ENCODE measurements around the gene HRH3.

The HRH3 gene

GRCh38 chr20:62197311-62197710 lies 22.8 kb downstream of the HRH3 start:
- no peak for DNase-seq

DNA sequence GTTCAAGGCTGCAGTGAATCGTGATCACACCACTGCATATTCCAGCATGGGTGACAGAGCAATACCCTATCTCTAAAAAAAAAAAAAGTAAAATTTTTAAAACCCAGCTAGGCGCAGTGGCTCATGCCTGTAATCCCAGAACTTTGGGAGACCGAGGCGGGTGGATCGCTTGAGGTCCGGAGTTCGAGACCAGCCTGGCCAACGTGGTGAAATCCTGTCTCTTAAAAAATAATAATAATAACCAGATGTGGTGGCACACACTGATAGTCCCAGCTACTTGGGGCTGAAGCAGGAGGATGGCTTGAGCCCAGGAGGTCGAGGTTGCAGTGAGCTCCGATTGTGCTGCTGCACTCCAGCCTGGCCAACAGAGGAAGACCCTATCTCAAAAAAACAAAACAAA lies 23.8 kb downstream of the HRH3 start:
- no peak for DNase-seq

GRCh38 chr20:62195736-62196135 lies 24.3 kb downstream of the HRH3 start:
- DNase-seq, result no peak

GRCh38 chr20:62195075-62195405 lies 25.0 kb downstream of the HRH3 start:
- DNase-seq, result no peak

DNA sequence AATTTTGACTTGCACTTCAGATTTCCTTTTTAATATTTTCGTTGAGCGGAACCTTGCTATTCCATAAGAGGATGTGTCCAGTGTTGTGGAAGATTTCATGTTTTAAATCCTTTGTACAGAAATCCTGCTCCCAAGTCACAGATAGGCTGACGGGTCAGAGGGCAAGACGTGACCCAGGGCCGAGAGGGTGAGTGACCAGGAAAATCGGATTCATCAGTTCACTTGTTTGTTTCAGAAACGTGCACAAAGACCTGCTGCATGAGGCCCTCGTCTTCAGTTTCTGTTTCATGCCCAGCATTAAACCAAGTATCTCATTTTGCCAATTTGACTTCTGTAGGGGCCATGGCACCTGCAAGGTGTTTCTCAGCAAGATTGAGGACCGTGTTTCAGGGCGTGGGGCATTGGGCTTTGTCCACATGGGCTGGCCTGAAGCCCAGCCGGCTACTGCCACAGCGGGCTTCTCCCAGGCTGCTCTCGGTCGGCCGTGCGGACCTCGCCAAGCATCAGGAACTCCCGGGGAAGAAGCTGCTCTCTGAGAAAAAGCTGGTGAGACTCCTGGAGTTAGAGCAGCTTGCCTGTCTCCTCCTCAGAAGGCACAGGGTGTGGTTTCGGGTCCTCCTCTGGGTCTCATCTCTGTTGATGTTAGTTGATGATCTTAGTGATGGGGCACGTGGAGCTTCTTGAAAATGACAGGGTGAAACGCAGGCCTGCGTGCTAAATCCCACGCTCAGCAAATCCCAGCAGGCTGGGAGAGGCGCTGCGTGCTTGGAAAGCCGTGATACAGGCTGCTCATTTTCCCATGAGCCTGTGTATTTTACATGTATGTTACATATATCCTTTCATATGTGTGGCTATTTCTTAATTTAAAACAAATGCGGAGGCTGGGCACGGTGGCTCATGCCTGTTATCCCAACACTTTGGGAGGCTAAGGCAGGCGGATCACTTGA lies 26.7 kb downstream of the HRH3 start:
- DNase-seq, result no peak

GRCh38 chr20:62192635-62193034 lies 27.4 kb downstream of the HRH3 start:
- no peak for DNase-seq

DNA sequence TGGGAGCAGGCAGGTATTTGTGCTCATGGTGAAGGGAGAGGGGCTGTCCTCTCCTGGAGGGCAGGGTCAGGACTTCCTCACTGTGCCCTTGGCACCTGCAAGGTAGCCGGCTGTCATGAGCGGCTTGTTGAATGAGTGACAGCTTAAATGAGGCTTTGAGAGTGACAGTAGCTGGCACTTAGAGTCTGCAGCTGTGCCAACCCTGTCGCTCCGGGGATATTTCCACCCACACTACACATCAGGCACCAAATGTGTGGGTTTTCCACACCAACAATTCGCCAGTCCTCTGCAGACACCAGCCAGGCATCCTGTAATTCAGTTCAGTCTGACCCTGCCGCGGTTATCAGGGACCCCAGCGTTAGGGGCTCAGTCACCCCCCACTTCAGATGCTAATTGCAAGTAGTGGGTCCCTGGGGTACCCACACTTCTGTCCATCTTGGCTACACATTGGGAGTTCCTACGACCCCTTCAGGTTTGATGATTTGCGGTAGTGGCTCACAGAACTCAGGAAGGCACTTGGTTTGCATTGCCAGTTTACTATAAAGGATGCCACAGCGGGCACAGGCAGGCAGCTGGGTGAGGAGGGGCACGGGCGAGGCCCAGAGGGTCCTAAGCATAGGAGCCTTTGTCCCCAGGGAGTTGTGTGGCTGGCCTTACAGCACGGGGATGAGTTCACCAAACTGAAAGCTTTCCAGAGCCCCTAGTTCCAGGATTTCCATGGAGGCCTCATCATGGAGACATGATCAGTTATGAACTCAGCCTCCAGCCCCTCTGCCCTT lies 28.1 kb downstream of the HRH3 start:
- DNase-seq, result no peak

DNA sequence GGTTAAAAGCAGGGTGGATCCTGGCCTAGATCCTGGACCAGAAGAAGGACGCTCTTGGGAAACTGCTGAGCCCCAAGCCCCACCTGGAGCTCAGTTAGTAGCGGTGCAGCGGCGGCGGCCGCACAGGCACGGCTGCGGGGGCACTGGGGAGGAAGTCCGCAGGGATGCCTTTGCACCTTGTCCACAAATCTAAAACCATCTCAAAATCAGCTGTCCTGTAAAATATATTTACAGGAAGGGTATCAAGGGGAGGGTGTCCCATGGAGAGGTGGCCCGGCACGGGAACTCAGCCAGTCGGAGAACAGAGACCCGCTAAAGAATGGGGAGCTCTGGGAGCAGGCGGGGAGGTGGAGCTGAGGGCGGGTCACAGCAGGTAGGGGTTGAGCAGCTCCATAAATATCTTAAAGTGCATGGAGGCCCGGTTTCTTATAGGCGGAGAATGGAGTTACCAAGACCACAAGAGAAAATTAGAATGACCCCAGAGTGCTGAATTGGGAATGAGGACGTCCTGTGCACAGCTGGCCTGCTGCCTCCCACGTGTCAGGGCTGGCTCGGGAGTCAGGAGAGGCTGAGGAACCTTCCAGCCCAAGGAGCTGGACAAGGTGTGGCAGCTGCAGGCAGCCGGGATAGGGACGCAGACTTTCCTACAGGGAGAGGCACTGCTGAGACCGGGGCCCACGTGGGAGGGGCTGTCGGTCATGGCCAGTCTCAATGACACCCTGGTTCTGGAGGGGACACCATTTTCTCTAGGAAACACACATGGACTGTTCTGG lies 29.3 kb downstream of the HRH3 start:
- DNase-seq, result no peak

DNA sequence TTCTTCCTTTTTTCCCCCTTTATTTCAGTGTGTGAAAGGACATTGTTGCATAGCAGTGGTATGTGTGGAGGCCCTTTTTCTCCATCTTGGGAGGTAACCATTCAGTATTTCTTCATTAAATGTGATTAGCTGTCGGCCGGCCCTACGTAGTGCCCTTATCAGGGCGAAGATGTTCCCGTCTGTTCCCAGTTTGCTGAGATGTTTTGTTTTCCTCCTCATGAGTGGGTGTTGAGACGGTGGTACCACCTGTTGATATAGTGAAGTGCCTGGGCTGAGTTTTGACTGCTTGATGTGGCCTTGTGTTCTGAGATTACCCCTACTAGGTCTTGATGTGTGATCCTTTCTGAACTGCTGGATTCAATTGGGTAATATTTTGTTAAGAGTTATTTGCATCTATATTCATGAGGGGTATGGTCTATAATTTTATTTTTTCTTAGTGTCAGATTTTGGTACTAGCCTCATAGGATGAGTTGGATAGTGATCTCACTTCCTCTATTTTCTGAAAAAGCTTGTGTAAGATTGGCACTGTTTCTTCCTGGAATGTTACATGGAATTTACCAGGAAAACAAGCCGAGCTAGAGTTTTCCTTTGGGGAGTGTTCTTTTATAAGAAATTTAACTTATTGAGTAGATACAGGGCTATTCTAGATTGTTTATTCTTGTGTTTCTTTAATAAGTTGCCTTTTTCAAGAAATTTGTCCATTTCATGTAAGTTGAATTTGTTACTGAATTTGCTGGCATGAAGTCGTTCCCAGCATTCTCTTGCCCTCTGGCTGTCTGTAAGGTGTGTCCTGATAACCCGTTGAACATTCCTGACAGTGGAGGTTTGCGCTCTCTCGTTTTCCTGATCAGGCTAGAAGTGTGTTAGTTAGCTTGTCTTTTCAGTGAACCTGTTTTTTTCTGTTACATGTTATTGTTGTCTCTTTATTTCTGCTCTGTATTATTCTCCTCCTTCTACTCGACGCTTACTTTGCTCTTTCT lies 32.9 kb downstream of the HRH3 start:
- DNase-seq, result no peak

- DNase-seq, result no peak
Observed at GRCh38 chr20:62186096-62186426, 34.0 kb downstream of the HRH3 start.

DNA sequence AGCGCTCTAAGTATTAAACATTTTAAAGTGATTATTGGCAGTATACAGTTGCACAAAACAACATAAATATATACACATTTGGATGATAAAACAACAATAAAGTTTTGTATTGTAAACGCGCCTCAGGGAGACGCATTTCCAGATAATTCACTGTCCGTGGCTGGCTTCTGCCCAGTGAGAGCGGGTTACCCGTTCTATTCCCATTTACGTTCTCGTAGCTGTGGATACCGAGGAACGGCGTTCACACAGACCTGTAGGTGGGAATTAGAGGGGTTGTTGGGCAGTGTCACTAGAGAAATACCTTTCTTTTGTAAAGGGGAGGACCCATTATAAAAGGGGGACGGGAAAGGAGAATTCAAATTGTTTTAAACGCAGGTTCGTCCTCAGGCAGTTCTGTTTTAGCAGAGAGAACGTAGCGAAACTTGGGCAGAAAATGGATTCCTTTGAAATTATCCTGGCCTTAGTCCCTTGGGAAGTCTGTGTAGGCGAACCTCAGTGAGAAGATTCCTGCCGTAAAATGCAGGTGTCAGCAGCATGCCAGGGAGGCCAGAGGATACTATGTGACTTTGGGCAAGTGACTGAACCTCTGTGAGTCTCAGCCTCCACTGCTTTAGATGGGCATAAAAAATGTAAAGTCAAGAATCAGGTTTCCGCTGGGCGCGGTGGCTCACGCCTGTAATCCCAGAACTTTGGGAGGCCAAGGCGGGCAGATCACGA lies 36.5 kb downstream of the HRH3 start:
- DNase-seq, result no peak

- peak; percentile 95 for DNase-seq
Observed at GRCh38 chr20:62182469-62183425, 37.3 kb downstream of the HRH3 start, which contains the start of gene MTG2. Gene MTG2, plus strand, starts transcription at chr20:62183028. Its CDS starts 10,393 bp downstream, at chr20:62193421.

- DNase-seq, result no peak
Observed at GRCh38 chr20:62181808-62182207, 38.3 kb downstream of the HRH3 start.

GRCh38 chr20:62179162-62179504 lies 40.9 kb downstream of the HRH3 start:
- no peak for DNase-seq

DNA sequence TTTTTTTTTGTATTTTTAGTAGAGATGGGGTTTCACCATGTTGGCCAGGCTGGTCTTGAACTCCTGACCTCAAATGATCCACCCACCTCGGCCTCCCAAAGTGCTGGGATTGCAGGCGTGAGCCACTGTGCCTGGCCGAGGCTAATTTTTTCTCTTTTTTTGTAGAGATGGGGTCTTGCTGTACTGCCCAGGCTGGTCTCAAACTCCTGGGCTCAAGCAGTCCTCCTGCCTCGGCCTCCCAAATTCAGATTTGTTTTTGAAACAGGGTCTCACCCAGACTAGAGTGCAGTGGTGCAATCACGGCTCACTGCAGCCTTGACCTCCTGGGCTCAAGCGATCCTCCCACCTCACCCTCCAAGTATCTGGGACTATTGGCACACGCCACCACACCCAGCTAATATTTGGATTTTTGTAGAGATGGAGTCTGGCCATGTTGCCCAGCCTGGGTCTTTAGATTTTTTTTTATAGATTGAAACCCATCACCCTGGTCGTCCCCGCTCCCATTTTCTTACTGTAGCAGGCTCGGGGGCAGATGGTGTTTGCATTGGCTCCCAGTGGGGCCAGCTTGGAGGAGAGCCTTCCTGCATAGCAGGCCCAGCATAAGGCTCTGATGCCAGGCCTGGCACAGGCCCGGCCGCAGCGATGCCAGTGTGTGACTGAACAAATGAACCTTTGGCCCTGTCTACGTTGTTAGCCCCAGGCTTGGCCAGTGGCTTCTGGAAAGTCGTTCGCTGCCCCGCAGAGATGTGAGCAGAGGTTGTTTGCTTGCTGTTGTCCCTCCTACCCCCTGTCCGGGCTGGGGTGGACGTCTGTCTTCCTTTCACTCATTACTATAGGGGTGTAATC lies 41.5 kb downstream of the HRH3 start:
- no peak for DNase-seq

DNA sequence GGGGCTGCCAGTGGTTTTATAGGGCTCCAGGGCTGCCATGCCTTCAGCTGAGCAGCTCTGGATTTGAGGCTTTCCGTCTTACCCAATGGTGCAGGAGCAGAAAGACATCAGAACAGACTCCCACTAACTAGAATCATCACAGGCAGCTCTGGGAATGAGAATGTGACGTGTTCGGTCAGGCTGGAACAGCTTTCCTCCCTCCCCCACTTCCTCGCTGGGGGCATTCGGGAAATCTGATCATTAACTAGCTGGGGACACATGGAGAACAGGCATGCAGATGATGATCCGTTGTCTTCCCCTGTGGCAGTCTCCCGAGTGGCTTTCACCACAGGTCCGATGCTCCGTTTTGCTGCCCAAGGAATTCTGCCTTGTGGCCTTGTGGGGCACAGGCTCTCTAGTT lies 42.8 kb downstream of the HRH3 start:
- no peak for DNase-seq

- DNase-seq, result no peak
Observed at GRCh38 chr20:62176866-62177265, 43.2 kb downstream of the HRH3 start.

DNA sequence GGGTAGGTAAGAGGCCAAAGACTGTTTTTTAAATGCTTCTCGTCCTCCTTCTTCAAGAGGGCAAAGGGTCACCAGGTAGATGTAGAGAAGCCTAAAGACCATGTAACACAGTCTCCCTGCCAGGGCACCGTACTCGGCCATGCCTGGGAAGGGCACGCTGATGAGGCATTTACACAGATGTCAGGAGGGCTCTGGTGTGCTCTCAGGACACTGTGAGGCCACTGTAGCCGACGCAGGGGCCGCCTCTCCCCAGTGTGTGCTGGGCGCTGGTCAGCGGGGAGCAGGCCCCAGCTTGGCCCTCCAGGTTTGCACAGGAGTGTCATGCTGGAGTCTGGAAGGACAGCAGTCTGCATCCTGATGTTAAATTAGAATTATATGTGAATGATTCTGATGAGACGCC lies 44.4 kb downstream of the HRH3 start:
- DNase-seq, result no peak

DNA sequence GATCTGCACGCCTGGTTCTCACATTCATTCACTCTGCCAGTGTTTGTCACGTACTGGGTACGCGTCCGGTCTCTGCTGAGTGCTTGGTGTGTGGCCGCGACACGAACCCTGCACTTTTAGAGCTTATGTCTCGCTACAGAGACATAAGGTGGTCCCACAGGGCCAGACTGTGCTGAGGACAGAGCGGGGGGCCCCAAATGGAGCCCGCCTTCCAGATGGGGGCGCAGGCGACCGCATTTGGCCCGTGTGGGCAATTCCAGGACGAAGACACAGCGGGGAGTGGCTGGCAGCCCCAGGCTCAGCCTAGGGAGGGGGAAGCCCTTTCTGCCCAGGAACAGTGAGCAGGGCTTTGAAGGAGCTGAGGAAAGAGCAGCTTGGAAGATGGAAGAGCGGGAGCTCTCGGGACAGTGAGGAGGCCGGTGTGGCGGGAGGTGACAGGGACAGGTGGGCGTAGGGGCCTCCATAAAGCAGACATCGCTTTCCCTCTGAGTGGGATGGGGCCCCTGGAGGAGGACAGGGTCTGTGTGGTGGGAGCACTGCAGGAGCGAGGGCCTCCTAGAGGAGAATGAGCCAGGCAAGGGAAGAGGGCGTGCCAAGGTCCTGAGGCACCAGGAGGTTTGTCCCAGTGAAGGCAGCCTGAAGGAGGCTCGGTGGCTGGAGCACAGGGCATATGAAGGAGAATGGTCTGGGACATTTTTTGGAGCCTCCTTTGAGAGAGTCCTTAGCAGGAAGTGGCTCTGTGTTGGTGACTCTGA lies 45.0 kb downstream of the HRH3 start:
- no peak for DNase-seq
